HepG2 (cell line): ENCODE results near the gene TMEM63B. TPM values are rescaled to one million over a fixed set of nuclear protein-coding genes. Genes with fewer than 3 reads are reported as not detected.

ENCODE experiments used
- ATAC-seq: fragments of 200-7000 bp; cut with Tn5 transposase; 3 replicates; pipeline ENCODE4 v1.9.1; 2020; ENCODE audit warnings: mild to moderate bottlenecking, moderate library complexity
- BruUV-seq: library from RNA; stranded (reverse); fragments of 400-500 nt; replicated peaks from 2 replicates; lab custom pipeline; 2021; lab: Mats Ljungman, UMichigan
- CTCF ChIA-PET: fragments of 300-600 bp; formaldehyde crosslinking; extraction: SDS; loops from one replicate; lab custom pipeline; 2021; ENCODE audit warnings: low total read pairs, inconsistent platforms, low intra/inter-chr PET ratio; lab: Yijun Ruan, JAX
- POLR2A ChIA-PET: fragments of 350-600 bp; sonication (Branson Sonifier 250); formaldehyde crosslinking; loops from one replicate; lab custom pipeline; 2020; ENCODE audit warnings: antibody characterized with exemption, inconsistent platforms; lab: Yijun Ruan, JAX
- DNase-seq: peaks from one replicate; pipeline ENCODE4 v3.0.0-alpha.2; 2015; ENCODE audit warnings: low spot score
- FAIRE-seq: peaks from 3 replicates; lab custom pipeline; 2011; peaks lifted over from hg19 to GRCh38; lab: Jason Lieb, UNC
- H2AFZ ChIP-seq: one replicate; pipeline ENCODE4 v1.6.1; 2011; ENCODE audit warnings: low read length, inconsistent platforms
- H3K27ac ChIP-seq: fragments of 300-600 bp; 3 replicates; pipeline ENCODE4 v1.8.0; 2011; ENCODE audit warnings: mixed run types, mild to moderate bottlenecking, mixed read lengths, low read length, inconsistent platforms; ENCODE audit not compliant: insufficient read depth; ENCODE audit errors: extremely low read length
- H3K27me3 ChIP-seq, 2 experiments: fragments of 200-600 bp in 1 of 2; 2 replicates in 1 of 2; 3 replicates in 1 of 2; pipeline versions ENCODE4 v1.6.0 to v1.8.0; 2011; ENCODE audit warnings: low read length in 2 of 2, mild to moderate bottlenecking in 2 of 2, moderate library complexity in 2 of 2, inconsistent platforms in 1 of 2; ENCODE audit not compliant: insufficient read depth in 2 of 2, control insufficient read depth in 1 of 2
- H3K36me3 ChIP-seq, 2 experiments: fragments of 200-600 bp in 1 of 2; replicated peaks in 1 of 2; 2 replicates in 1 of 2; 3 replicates in 1 of 2; pipeline versions ENCODE4 v1.5.1 to v1.8.0; 2011; ENCODE audit warnings: low read length in 2 of 2, inconsistent platforms in 1 of 2; ENCODE audit not compliant: insufficient read depth in 2 of 2, control insufficient read depth in 1 of 2
- H3K4me1 ChIP-seq: 2 replicates; pipeline ENCODE4 v1.5.1; 2012; ENCODE audit warnings: low read length, inconsistent platforms; ENCODE audit not compliant: insufficient read depth
- H3K4me2 ChIP-seq: 2 replicates; pipeline ENCODE4 v1.6.0; 2011; ENCODE audit warnings: low read depth, low read length, inconsistent platforms
- H3K4me3 ChIP-seq, 3 experiments: fragments of 200-600 bp in 1 of 3; sonication (generic), shearing (Covaris generic) in 1 of 3; replicated peaks in 1 of 3; 2 replicates each; pipeline ENCODE4 v1.5.1; 2011 to 2016; ENCODE audit warnings: low read length in 3 of 3, inconsistent platforms in 2 of 3, low read depth in 2 of 3, mild to moderate bottlenecking in 2 of 3, control low read depth in 1 of 3, mixed read lengths in 1 of 3; ENCODE audit not compliant: insufficient read depth in 1 of 3
- H3K79me2 ChIP-seq: one replicate; pipeline ENCODE4 v1.6.1; 2011; ENCODE audit warnings: low read length, inconsistent platforms; ENCODE audit not compliant: insufficient read depth
- H3K9ac ChIP-seq: 2 replicates; pipeline ENCODE4 v1.6.0; 2011; ENCODE audit warnings: mild to moderate bottlenecking, low read depth, low read length, inconsistent platforms; ENCODE audit not compliant: insufficient read depth
- H3K9me3 ChIP-seq: 2 replicates; pipeline ENCODE4 v1.5.1; 2012; ENCODE audit warnings: mild to moderate bottlenecking, low read length
- H4K20me1 ChIP-seq: 2 replicates; pipeline ENCODE4 v1.6.0; 2011; ENCODE audit warnings: inconsistent platforms, mild to moderate bottlenecking, low read length, moderate library complexity; ENCODE audit not compliant: insufficient read depth
- RXRA ChIP-seq: sonication (generic); formaldehyde crosslinking; IDR thresholded peaks from 2 replicates; pipeline ENCODE4 v1.5.1; 2020; ENCODE audit warnings: missing genetic modification reagents
- SRY ChIP-seq: sonication (generic); formaldehyde crosslinking; IDR thresholded peaks from 2 replicates; pipeline ENCODE4 v1.8.0; 2022; ENCODE audit warnings: mild to moderate bottlenecking, missing genetic modification reagents
- ZSCAN22 ChIP-seq: sonication (generic); formaldehyde crosslinking; IDR thresholded peaks from 2 replicates; pipeline ENCODE4 v1.4.0; 2020; ENCODE audit warnings: mild to moderate bottlenecking, missing genetic modification reagents
- WGBS: methylation state at CpG from one replicate; pipeline ENCODE4 v1.1.6; 2017; ENCODE audit warnings: low lambda C conversion rate; 5-methylcytosine and 5-hydroxymethylcytosine counted together
- in situ Hi-C: cut with HindIII; loops from 2 replicates; pipeline ENCODE4 v1.10.0; 2017; ENCODE audit warnings: low pct_unique_long_range_greater_than_20kb; ENCODE audit not compliant: extremely low pct_ligation_motif_present
- intact Hi-C: fragments of 100-400 bp; cut with micrococcal nuclease; formaldehyde crosslinking; loops from one replicate; pipeline ENCODE4 v1.10.0; 2022; ENCODE audit not compliant: unreplicated experiment
- polyA plus RNA-seq, 8 experiments: library from polyadenylated mRNA; depleted of rRNA in 3 of 8; stranded (reverse) in 7 of 8; unstranded in 1 of 8; fragments of >200 nt; fragmentation: Illumina TruSeq in 4 of 8; extraction: Trizol in 4 of 8; gene quantifications; 2 replicates each; pipeline versions ENCODE4 v1.2.1 to v1.2.3, GENCODE V29; 2011 to 2016; ENCODE audit warnings: low read depth in 4 of 8, missing spikeins in 1 of 8, mixed read lengths in 1 of 8; ENCODE audit not compliant: insufficient read depth in 1 of 8
- total RNA-seq, 5 experiments: library from RNA; depleted of rRNA; stranded (reverse); fragments of >200 nt; fragmentation: Illumina TruSeq; extraction: Trizol; gene quantifications; 2 replicates each; pipeline ENCODE4 v1.2.3, GENCODE V29; 2016; ENCODE audit warnings: low read depth in 1 of 5
- TF ChIP-seq, protein P1 (sequence below): sonication (generic); formaldehyde crosslinking; conservative IDR thresholded peaks from 2 replicates; pipeline ENCODE4 v1.8.0; 2022; ENCODE audit warnings: mild to moderate bottlenecking, moderate library complexity, missing genetic modification reagents
- TF ChIP-seq, protein P2 (sequence below): sonication (generic); formaldehyde crosslinking; IDR thresholded peaks from 2 replicates; pipeline ENCODE4 v1.4.0; 2020; ENCODE audit warnings: missing genetic modification reagents

Gene TMEM63B
- total and polyA plus RNA-seq, 2 of the 13 experiments (the other 11 are each of a cell fraction or from before 2014, with no cell fraction given) = 27.4 to 75.8 TPM

DNA sequence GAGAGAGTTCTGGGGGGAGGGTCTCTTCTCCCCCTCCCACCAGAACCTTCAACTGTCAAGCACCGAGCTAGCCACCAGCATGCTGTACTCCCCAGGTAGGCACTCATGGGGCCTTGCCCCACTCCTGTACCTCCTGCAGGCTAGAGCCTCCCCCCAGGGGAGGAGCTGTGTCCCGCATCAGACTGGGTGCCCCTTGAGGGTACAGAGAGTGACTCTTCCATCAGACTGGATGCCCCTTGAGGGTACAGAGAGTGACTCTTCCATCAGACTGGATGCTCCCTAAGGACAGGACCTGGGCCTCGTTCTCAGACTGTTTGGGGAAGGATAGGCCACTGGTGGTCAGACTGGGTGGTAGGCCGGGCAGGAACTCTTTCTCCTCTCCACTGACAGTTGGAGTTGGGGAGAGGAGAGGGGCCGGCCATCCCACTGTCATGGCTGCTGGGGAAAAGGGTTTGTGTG lies 31.4 kb downstream of the TMEM63B start, which contains the start of gene CAPN11:
TSS of gene CAPN11 (plus strand) at position 51 of the 459 bp plus-strand sequence. CDS start at position 80, 29 bp downstream.
- Histone ChIP-seq H3K9ac (no peak within 1 kb of the TSS), H4K20me1 (no peaks in the 10 kb centered on the region), H3K4me3 (no peak within 1 kb of the TSS), H3K27ac (peak within 1 kb of the TSS; percentile 31), H3K27me3 (no peaks in the 10 kb centered on the region), H3K4me2 (peak within 1 kb of the TSS; percentile 29), H3K9me3 (no peaks in the 10 kb centered on the region), H3K4me1 (peaks cover 84% of the 10 kb centered on the region), H2AFZ (no peak within 1 kb of the TSS), H3K79me2 (no peaks in the 10 kb centered on the region), H3K36me3 (peaks cover 0 to 4% of the 10 kb centered on the region in 2 experiments; a peak in 1 of 5 replicates)
- ChIA-PET POLR2A (no interaction called here), CTCF (no interaction called here)
- BruUV-seq = no TSS peak
- DNase-seq (no peak), ATAC-seq (no peak), FAIRE-seq (no peak)
- WGBS = 75% methylated on average over 5 of the region's 5 CpGs
- intact Hi-C loops = no loop called here
- TF ChIP-seq, protein P1, sequence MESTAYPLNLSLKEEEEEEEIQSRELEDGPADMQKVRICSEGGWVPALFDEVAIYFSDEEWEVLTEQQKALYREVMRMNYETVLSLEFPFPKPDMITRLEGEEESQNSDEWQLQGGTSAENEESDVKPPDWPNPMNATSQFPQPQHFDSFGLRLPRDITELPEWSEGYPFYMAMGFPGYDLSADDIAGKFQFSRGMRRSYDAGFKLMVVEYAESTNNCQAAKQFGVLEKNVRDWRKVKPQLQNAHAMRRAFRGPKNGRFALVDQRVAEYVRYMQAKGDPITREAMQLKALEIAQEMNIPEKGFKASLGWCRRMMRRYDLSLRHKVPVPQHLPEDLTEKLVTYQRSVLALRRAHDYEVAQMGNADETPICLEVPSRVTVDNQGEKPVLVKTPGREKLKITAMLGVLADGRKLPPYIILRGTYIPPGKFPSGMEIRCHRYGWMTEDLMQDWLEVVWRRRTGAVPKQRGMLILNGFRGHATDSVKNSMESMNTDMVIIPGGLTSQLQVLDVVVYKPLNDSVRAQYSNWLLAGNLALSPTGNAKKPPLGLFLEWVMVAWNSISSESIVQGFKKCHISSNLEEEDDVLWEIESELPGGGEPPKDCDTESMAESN (CRISPR knock-in tag) = 0 out of 2 replicates have a peak, but pooled peaks have one; percentile 62
- TF ChIP-seq ZSCAN22 = peak; percentile 93
- TF ChIP-seq SRY (CRISPR knock-in tag) = 0 out of 2 replicates have a peak, but pooled peaks have one; percentile 42
- TF ChIP-seq RXRA (CRISPR knock-in tag) = peak; percentile 5; the same call in 1 of the 2 replicates
- TF ChIP-seq, protein P2, sequence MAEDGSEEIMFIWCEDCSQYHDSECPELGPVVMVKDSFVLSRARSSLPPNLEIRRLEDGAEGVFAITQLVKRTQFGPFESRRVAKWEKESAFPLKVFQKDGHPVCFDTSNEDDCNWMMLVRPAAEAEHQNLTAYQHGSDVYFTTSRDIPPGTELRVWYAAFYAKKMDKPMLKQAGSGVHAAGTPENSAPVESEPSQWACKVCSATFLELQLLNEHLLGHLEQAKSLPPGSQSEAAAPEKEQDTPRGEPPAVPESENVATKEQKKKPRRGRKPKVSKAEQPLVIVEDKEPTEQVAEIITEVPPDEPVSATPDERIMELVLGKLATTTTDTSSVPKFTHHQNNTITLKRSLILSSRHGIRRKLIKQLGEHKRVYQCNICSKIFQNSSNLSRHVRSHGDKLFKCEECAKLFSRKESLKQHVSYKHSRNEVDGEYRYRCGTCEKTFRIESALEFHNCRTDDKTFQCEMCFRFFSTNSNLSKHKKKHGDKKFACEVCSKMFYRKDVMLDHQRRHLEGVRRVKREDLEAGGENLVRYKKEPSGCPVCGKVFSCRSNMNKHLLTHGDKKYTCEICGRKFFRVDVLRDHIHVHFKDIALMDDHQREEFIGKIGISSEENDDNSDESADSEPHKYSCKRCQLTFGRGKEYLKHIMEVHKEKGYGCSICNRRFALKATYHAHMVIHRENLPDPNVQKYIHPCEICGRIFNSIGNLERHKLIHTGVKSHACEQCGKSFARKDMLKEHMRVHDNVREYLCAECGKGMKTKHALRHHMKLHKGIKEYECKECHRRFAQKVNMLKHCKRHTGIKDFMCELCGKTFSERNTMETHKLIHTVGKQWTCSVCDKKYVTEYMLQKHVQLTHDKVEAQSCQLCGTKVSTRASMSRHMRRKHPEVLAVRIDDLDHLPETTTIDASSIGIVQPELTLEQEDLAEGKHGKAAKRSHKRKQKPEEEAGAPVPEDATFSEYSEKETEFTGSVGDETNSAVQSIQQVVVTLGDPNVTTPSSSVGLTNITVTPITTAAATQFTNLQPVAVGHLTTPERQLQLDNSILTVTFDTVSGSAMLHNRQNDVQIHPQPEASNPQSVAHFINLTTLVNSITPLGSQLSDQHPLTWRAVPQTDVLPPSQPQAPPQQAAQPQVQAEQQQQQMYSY (CRISPR knock-in tag) = no peak
- in situ Hi-C loops = no loop called here
